Testis (tissue), 2 donors: ENCODE measurements around the gene SLC9A3.

ENCODE experiments used
- POLR2A ChIP-seq: fragments of 450-650 bp; IDR thresholded peaks from one replicate; pipeline ENCODE4 v1.6.1; 2017; ENCODE audit warnings: antibody characterized with exemption, mild to moderate bottlenecking, moderate library complexity
- TF ChIP-seq, protein P1 (sequence below), 3 experiments: fragments of 450-650 bp in 2 of 3; fragments of 200-600 bp in 1 of 3; sonication (generic) in 1 of 3; IDR thresholded peaks; one replicate each; pipeline ENCODE4 v1.5.1; 2016 to 2019; ENCODE audit warnings: antibody characterized with exemption in 3 of 3, mild to moderate bottlenecking in 2 of 3, moderate library complexity in 1 of 3

DNA sequence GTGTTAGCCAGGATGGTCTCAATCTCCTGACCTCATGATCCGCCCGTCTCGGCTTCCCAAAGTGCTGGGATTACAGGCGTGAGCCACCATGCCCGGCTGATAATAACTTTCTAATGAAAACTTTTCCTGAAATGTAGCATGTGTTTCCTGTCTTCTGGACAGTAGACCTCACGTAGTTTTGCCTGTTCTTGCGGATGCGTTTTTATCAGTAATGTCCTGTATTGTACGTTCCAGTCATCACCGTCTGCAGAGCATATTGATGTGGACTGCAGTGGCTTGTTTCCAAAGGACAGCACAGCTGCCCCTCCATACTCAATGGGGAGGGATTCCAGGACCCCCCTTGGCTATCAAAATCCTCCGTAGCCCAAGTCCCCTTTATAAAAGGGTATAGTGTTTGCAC lies 68.4 kb downstream of the SLC9A3 start:
- TF ChIP-seq, protein P1, sequence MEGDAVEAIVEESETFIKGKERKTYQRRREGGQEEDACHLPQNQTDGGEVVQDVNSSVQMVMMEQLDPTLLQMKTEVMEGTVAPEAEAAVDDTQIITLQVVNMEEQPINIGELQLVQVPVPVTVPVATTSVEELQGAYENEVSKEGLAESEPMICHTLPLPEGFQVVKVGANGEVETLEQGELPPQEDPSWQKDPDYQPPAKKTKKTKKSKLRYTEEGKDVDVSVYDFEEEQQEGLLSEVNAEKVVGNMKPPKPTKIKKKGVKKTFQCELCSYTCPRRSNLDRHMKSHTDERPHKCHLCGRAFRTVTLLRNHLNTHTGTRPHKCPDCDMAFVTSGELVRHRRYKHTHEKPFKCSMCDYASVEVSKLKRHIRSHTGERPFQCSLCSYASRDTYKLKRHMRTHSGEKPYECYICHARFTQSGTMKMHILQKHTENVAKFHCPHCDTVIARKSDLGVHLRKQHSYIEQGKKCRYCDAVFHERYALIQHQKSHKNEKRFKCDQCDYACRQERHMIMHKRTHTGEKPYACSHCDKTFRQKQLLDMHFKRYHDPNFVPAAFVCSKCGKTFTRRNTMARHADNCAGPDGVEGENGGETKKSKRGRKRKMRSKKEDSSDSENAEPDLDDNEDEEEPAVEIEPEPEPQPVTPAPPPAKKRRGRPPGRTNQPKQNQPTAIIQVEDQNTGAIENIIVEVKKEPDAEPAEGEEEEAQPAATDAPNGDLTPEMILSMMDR (IDR thresholded peaks at IDR 0.05) = no peak
- TF ChIP-seq POLR2A = no peak
